ENCODE data around the gene NPAS3. TPM values are rescaled to one million over a fixed set of nuclear protein-coding genes. Genes with fewer than 3 reads are reported as not detected.

NPAS3 gene
- total and polyA plus RNA-seq, 2 donors, result 1.0 to 1.2 TPM

DNA sequence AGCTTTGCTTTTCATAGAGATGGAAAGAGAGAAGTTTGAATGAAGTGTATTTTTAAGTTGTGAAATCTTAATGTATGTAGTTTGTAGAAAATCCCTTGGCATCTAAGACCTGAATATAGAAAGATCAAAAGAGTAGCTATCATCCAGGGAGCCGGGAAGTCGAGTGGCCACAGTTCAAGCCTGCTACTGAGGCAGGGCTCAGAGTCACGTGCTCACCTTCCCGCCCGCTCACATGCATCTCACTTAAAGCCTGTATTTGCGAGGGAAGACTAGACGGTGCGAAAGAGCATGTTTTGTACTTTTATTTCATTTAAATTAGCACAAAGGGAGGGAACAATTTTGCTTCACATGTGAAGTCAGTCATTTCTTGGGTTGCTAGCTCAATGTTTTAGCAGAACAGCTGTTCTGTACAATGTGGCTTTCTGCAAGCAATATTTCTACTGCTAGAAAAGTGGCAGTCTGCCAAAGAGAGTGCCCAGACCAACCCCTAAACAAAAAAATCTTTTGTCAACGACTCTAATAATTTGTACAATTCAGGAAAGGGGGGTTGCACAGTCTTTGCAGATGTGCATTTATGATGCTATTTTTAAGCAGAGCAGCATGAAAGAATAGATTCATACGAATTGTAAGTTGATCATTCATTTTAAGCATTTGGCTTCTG, 290.7 kb downstream of the NPAS3 start:
- Histone ChIP-seq H3K4me3 (ENCODE audit: low read length in 2 of 2) (no peak overlapping the region), H3K36me3 (ENCODE audit: control insufficient read depth in 2 of 2, insufficient read depth in 2 of 2, low read length in 1 of 2) (no peaks in the 10 kb centered on the region), H3K9me3 (ENCODE audit: control insufficient read depth in 2 of 2, insufficient read depth in 1 of 2, low read length in 1 of 2) (no peaks in the 10 kb centered on the region), H3K4me1 (ENCODE audit: control insufficient read depth in 2 of 2, insufficient read depth in 2 of 2, low read length in 2 of 2) (no peaks in the 10 kb centered on the region), H3K27ac (ENCODE audit: low read depth in 1 of 2, low read length in 1 of 2) (no peak overlapping the region), H3K27me3 (ENCODE audit: control insufficient read depth in 2 of 2, insufficient read depth in 1 of 2, low read length in 1 of 2) (no peaks in the 10 kb centered on the region)
- no peak for DNase-seq (ENCODE audit: low read depth in 6 of 9, low spot score in 9 of 9)
- 72% methylated on average over 10 of the region's 10 CpGs for WGBS

DNA sequence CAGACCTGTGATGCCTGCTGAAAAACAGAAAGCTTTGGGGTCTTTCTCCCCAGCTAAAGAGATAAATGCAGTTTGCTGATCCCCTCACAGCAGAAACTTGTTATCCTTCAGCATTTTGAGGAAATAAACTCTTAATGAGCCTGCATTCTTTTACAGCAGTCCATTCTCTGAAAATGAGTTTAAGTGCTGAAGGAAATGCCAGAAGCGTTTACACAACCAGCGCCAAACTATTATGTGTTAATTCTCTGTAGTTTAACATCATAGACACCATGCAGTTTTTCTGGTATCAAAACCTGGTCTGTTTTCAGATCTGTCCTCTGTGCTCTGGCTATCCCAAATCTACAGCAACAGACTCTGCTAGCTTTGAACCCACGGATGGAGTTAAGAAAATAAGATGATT, 291.3 kb downstream of the NPAS3 start:
- WGBS, result 61% methylated on average over 3 of the region's 3 CpGs
- H3K27ac ChIP-seq (ENCODE audit: low read depth in 1 of 2, low read length in 1 of 2), result no peak overlapping the region
- no peaks in the 10 kb centered on the region for H3K27me3 ChIP-seq (ENCODE audit: control insufficient read depth in 2 of 2, insufficient read depth in 1 of 2, low read length in 1 of 2)
- H3K36me3 ChIP-seq (ENCODE audit: control insufficient read depth in 2 of 2, insufficient read depth in 2 of 2, low read length in 1 of 2), result no peaks in the 10 kb centered on the region
- no peak for DNase-seq (ENCODE audit: low read depth in 6 of 9, low spot score in 9 of 9)
- no peak overlapping the region for H3K4me3 ChIP-seq (ENCODE audit: low read length in 2 of 2)
- H3K9me3 ChIP-seq (ENCODE audit: control insufficient read depth in 2 of 2, insufficient read depth in 1 of 2, low read length in 1 of 2), result no peaks in the 10 kb centered on the region
- no peaks in the 10 kb centered on the region for H3K4me1 ChIP-seq (ENCODE audit: control insufficient read depth in 2 of 2, insufficient read depth in 2 of 2, low read length in 2 of 2)

DNA sequence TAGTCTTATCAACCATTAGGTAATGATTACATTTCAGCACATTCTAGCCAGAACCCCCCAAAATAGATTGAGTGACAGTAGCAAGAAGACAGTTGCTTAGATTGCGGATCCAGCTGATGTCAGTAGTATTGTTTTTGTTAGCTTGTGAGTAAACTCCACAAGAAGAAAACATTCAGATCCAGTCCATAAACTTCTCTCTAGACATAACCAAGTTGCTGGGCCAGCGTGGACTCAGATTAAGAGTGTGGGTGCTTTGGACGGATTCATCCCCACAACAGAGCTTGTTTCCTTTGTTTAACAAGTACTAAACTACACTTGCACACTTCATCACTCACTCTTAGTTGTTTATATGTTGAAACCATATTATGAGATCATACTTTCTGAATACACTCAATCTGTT, 293.4 kb downstream of the NPAS3 start:
- no peaks in the 10 kb centered on the region for H3K27me3 ChIP-seq (ENCODE audit: control insufficient read depth in 2 of 2, insufficient read depth in 1 of 2, low read length in 1 of 2)
- no peak for DNase-seq (ENCODE audit: low read depth in 6 of 9, low spot score in 9 of 9)
- H3K4me3 ChIP-seq (ENCODE audit: low read length in 2 of 2), result no peak overlapping the region
- H3K36me3 ChIP-seq (ENCODE audit: control insufficient read depth in 2 of 2, insufficient read depth in 2 of 2, low read length in 1 of 2), result no peaks in the 10 kb centered on the region
- no peak overlapping the region for H3K27ac ChIP-seq (ENCODE audit: low read depth in 1 of 2, low read length in 1 of 2)
- no peaks in the 10 kb centered on the region for H3K4me1 ChIP-seq (ENCODE audit: control insufficient read depth in 2 of 2, insufficient read depth in 2 of 2, low read length in 2 of 2)
- H3K9me3 ChIP-seq (ENCODE audit: control insufficient read depth in 2 of 2, insufficient read depth in 1 of 2, low read length in 1 of 2), result no peaks in the 10 kb centered on the region
- 97% methylated on average over 3 of the region's 3 CpGs for WGBS

DNA sequence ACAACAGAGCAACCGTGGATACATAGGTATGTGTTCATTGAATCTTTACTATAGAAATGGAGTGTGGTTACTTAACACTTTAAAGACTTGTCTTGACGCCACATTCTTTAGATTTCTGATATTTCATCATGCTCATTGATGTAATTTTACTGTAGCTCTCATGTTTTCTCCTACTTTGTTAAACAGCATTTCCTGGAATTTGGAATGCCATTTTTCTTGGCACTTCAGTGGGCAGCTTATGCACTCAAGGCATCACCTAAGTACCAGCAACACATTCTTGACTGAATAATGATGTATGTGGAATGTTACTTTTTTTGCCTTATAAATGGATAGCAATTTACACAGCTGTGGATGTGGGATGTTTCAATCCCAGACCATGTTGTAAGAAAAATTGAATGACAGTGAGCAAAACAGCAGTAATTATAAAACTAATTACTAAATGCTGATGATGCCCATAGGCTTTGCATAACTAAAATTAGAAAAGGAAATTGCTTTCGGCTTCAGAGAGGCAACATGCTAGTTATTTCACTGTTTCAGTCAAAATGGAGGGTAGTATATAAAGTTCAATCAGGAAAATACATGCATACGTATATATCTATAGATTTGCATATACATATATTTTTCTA, 298.5 kb downstream of the NPAS3 start:
- Histone ChIP-seq H3K36me3 (ENCODE audit: control insufficient read depth in 2 of 2, insufficient read depth in 2 of 2, low read length in 1 of 2) (no peaks in the 10 kb centered on the region), H3K27ac (ENCODE audit: low read depth in 1 of 2, low read length in 1 of 2) (no peak overlapping the region), H3K9me3 (ENCODE audit: control insufficient read depth in 2 of 2, insufficient read depth in 1 of 2, low read length in 1 of 2) (no peaks in the 10 kb centered on the region), H3K4me1 (ENCODE audit: control insufficient read depth in 2 of 2, insufficient read depth in 2 of 2, low read length in 2 of 2) (no peaks in the 10 kb centered on the region), H3K4me3 (ENCODE audit: low read length in 2 of 2) (no peak overlapping the region), H3K27me3 (ENCODE audit: control insufficient read depth in 2 of 2, insufficient read depth in 1 of 2, low read length in 1 of 2) (no peaks in the 10 kb centered on the region)
- 69% methylated on average over 4 of the region's 4 CpGs for WGBS
- no peak for DNase-seq (ENCODE audit: low read depth in 6 of 9, low spot score in 9 of 9)

DNA sequence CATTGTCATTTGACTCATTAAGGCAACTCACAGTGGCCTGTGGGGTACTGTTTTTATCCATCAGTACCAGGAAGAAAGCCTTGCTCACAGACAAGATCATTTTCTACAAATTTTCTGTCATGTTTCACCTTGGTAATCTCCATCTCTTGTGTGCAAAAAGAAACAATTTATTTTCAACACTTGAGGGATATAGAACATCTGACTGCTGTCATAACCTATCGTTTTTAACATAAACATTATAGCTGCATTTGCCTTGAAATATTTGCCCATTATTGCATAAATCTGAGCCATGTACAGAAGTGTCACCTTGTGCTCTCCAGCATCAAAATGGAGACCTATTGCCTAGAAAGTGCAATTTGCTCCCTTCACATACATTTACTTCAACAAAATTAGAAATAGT, 300.8 kb downstream of the NPAS3 start:
- 89% methylated on average over 1 of the region's 1 CpG for WGBS
- Histone ChIP-seq H3K27me3 (ENCODE audit: control insufficient read depth in 2 of 2, insufficient read depth in 1 of 2, low read length in 1 of 2) (no peaks in the 10 kb centered on the region), H3K4me3 (ENCODE audit: low read length in 2 of 2) (no peak overlapping the region), H3K9me3 (ENCODE audit: control insufficient read depth in 2 of 2, insufficient read depth in 1 of 2, low read length in 1 of 2) (no peaks in the 10 kb centered on the region), H3K36me3 (ENCODE audit: control insufficient read depth in 2 of 2, insufficient read depth in 2 of 2, low read length in 1 of 2) (no peaks in the 10 kb centered on the region), H3K4me1 (ENCODE audit: control insufficient read depth in 2 of 2, insufficient read depth in 2 of 2, low read length in 2 of 2) (no peaks in the 10 kb centered on the region), H3K27ac (ENCODE audit: low read depth in 1 of 2, low read length in 1 of 2) (no peak overlapping the region)
- no peak for DNase-seq (ENCODE audit: low read depth in 6 of 9, low spot score in 9 of 9)

DNA sequence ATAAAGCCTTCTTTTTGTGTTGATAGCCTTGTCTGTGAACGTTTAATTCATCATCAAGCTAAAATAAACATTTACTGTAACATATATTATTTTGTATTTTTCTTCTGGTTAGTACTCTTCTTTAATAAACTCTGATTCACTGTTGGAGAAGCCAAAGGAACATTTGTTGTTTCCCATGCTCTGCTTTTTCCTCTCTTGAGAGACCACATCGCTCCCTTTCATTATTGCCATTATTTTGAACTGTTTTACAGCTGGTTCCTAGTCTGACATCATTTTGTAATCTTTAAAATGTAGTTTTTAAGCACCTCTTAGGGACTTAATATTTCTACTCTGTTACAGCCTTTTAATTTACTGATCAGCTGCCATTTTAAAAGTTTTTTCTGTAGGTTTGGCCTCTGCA, 301.8 kb downstream of the NPAS3 start:
- 88% methylated on average over 2 of the region's 2 CpGs for WGBS
- no peaks in the 10 kb centered on the region for H3K4me1 ChIP-seq (ENCODE audit: control insufficient read depth in 2 of 2, insufficient read depth in 2 of 2, low read length in 2 of 2)
- no peak overlapping the region for H3K27ac ChIP-seq (ENCODE audit: low read depth in 1 of 2, low read length in 1 of 2)
- DNase-seq (ENCODE audit: low read depth in 6 of 9, low spot score in 9 of 9), result no peak
- H3K27me3 ChIP-seq (ENCODE audit: control insufficient read depth in 2 of 2, insufficient read depth in 1 of 2, low read length in 1 of 2), result no peaks in the 10 kb centered on the region
- no peak overlapping the region for H3K4me3 ChIP-seq (ENCODE audit: low read length in 2 of 2)
- H3K36me3 ChIP-seq (ENCODE audit: control insufficient read depth in 2 of 2, insufficient read depth in 2 of 2, low read length in 1 of 2), result no peaks in the 10 kb centered on the region
- H3K9me3 ChIP-seq (ENCODE audit: control insufficient read depth in 2 of 2, insufficient read depth in 1 of 2, low read length in 1 of 2), result no peaks in the 10 kb centered on the region

DNA sequence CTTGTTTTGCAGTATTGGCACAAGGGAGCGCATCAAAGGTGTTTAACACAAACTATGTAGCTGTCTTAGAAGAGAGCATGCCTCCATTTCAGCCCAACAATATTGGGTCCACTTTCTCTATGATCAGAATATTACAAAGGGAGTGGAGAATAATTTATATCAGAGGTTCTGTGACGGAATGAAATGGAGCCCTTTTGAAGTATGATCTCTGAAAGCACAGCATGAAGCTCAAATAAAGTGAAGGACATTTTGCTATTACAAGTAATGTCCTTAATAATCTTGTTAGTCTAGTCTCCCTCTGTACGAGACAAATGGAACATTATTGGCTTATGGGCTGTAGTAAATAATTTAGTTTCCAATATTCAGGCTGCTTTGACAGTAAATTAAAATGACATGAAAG, 302.7 kb downstream of the NPAS3 start:
- no peaks in the 10 kb centered on the region for H3K36me3 ChIP-seq (ENCODE audit: control insufficient read depth in 2 of 2, insufficient read depth in 2 of 2, low read length in 1 of 2)
- H3K9me3 ChIP-seq (ENCODE audit: control insufficient read depth in 2 of 2, insufficient read depth in 1 of 2, low read length in 1 of 2), result no peaks in the 10 kb centered on the region
- no peaks in the 10 kb centered on the region for H3K4me1 ChIP-seq (ENCODE audit: control insufficient read depth in 2 of 2, insufficient read depth in 2 of 2, low read length in 2 of 2)
- H3K4me3 ChIP-seq (ENCODE audit: low read length in 2 of 2), result no peak overlapping the region
- H3K27ac ChIP-seq (ENCODE audit: low read depth in 1 of 2, low read length in 1 of 2), result no peak overlapping the region
- DNase-seq (ENCODE audit: low read depth in 6 of 9, low spot score in 9 of 9), result no peak
- H3K27me3 ChIP-seq (ENCODE audit: control insufficient read depth in 2 of 2, insufficient read depth in 1 of 2, low read length in 1 of 2), result no peaks in the 10 kb centered on the region
- WGBS, result 95% methylated on average over 3 of the region's 3 CpGs

DNA sequence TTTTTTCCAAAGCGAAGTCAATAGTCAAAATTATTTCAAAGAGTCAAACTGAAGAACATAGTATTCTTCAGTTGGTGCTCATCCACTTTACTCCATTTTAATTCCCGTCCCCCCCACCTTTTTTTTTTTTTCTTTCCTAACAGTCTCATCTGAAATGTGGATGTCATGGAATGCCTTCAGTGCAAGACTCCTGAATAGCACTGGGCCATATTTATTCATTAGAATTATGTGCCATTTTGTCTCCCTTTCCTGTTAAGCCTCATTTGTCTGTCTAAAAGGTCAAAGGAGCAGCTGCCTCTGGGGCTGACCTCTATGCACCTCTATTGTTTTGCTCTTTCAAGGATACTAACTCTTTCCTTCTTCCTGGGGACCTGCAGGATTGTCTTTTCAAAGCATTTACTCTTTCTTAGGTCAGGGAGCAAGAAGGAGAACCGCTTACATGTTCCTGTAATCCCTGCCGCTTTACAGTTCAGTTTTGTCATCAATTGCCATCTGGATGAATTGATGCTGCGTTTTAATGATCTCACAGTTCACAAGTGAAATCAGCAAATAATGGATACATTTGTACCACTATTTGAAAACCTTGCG, 310.6 kb downstream of the NPAS3 start:
- 96% methylated on average over 6 of the region's 6 CpGs for WGBS
- Histone ChIP-seq H3K4me3 (ENCODE audit: low read length in 2 of 2) (no peak overlapping the region), H3K4me1 (ENCODE audit: control insufficient read depth in 2 of 2, insufficient read depth in 2 of 2, low read length in 2 of 2) (no peaks in the 10 kb centered on the region), H3K27me3 (ENCODE audit: control insufficient read depth in 2 of 2, insufficient read depth in 1 of 2, low read length in 1 of 2) (no peaks in the 10 kb centered on the region), H3K36me3 (ENCODE audit: control insufficient read depth in 2 of 2, insufficient read depth in 2 of 2, low read length in 1 of 2) (no peaks in the 10 kb centered on the region), H3K9me3 (ENCODE audit: control insufficient read depth in 2 of 2, insufficient read depth in 1 of 2, low read length in 1 of 2) (no peaks in the 10 kb centered on the region), H3K27ac (ENCODE audit: low read depth in 1 of 2, low read length in 1 of 2) (no peak overlapping the region)
- no peak for DNase-seq (ENCODE audit: low read depth in 6 of 9, low spot score in 9 of 9)

DNA sequence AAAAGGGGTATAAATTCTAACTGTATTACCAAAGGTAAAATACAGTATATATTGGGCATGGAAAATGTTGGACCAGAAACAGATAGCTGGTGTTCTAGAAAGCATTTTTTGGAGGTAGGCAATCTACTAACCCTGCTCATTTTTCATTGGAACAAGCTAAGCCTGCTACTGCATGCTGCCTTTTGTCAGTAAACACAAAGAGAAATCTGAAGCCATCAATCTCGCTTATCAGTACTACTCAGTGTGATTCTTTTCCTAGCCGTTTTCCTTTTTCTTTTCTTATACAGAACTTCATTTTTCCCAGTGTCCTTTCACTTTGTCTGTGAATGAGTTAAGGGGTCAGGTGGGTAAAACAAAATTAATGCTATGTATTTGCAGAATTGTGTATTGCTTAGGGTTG, 312.3 kb downstream of the NPAS3 start:
- Histone ChIP-seq H3K36me3 (ENCODE audit: control insufficient read depth in 2 of 2, insufficient read depth in 2 of 2, low read length in 1 of 2) (no peaks in the 10 kb centered on the region), H3K27me3 (ENCODE audit: control insufficient read depth in 2 of 2, insufficient read depth in 1 of 2, low read length in 1 of 2) (no peaks in the 10 kb centered on the region), H3K27ac (ENCODE audit: low read depth in 1 of 2, low read length in 1 of 2) (no peak overlapping the region), H3K4me3 (ENCODE audit: low read length in 2 of 2) (no peak overlapping the region), H3K4me1 (ENCODE audit: control insufficient read depth in 2 of 2, insufficient read depth in 2 of 2, low read length in 2 of 2) (no peaks in the 10 kb centered on the region), H3K9me3 (ENCODE audit: control insufficient read depth in 2 of 2, insufficient read depth in 1 of 2, low read length in 1 of 2) (no peaks in the 10 kb centered on the region)
- no peak for DNase-seq (ENCODE audit: low read depth in 6 of 9, low spot score in 9 of 9)
- 66% methylated on average over 2 of the region's 2 CpGs for WGBS

All from thymus (tissue), 11 donors.